ENCODE data around the gene SUSD3.

Gene SUSD3

GRCh38 chr9:93123561-93124283 lies 65.2 kb downstream of the SUSD3 start:
- no peak for DNase-seq (ENCODE audit: low read depth, low spot score)

- DNase-seq (ENCODE audit: low read depth, low spot score) = no peak
Measured at GRCh38 chr9:93124793-93125192, 66.3 kb downstream of the SUSD3 start.

GRCh38 chr9:93125331-93125894 lies 66.9 kb downstream of the SUSD3 start:
- DNase-seq (ENCODE audit: low read depth, low spot score) = no peak

GRCh38 chr9:93126151-93126781 lies 67.8 kb downstream of the SUSD3 start:
- DNase-seq (ENCODE audit: low read depth, low spot score) = no peak

GRCh38 chr9:93126825-93127368 lies 68.4 kb downstream of the SUSD3 start:
- DNase-seq (ENCODE audit: low read depth, low spot score) = no peak

GRCh38 chr9:93127395-93127911 lies 69.0 kb downstream of the SUSD3 start:
- no peak for DNase-seq (ENCODE audit: low read depth, low spot score)

- no peak for DNase-seq (ENCODE audit: low read depth, low spot score)
Measured at GRCh38 chr9:93128011-93128714, 69.7 kb downstream of the SUSD3 start.

GRCh38 chr9:93128715-93129224 lies 70.3 kb downstream of the SUSD3 start:
- DNase-seq (ENCODE audit: low read depth, low spot score) = no peak

GRCh38 chr9:93129286-93129685 lies 70.8 kb downstream of the SUSD3 start:
- no peak for DNase-seq (ENCODE audit: low read depth, low spot score)

GRCh38 chr9:93129691-93130500 lies 71.4 kb downstream of the SUSD3 start:
- DNase-seq (ENCODE audit: low read depth, low spot score) = no peak

- DNase-seq (ENCODE audit: low read depth, low spot score) = no peak
Measured at GRCh38 chr9:93130861-93131481, 72.5 kb downstream of the SUSD3 start.

GRCh38 chr9:93131599-93132286 lies 73.2 kb downstream of the SUSD3 start:
- DNase-seq (ENCODE audit: low read depth, low spot score) = no peak

GRCh38 chr9:93132287-93132927 lies 73.9 kb downstream of the SUSD3 start:
- no peak for DNase-seq (ENCODE audit: low read depth, low spot score)

- no peak for DNase-seq (ENCODE audit: low read depth, low spot score)
Measured at GRCh38 chr9:93132946-93133680, 74.6 kb downstream of the SUSD3 start.

GRCh38 chr9:93133681-93134014 lies 75.1 kb downstream of the SUSD3 start:
- no peak for DNase-seq (ENCODE audit: low read depth, low spot score)

GRCh38 chr9:93134015-93134739 lies 75.7 kb downstream of the SUSD3 start, which contains the start of gene NINJ1:
TSS of gene NINJ1 (minus strand) at chr9:93134251. CDS start at chr9:93134217, 34 bp downstream.
- peak; percentile 60 for DNase-seq (ENCODE audit: low read depth, low spot score)

All from activated CD4-positive, CD25-positive, alpha-beta regulatory T cell treated with anti-CD3 and anti-CD28 coated beads, Interleukin-2, amount 50 U/mL, for 16 hours (primary cell).